Measurements from ENCODE around the gene TRDMT1.

The TRDMT1 gene

GRCh38 chr10:17209302-17209701, 7.8 kb upstream of the TRDMT1 start:
- no peak for DNase-seq

GRCh38 chr10:17208476-17208875, 7.0 kb upstream of the TRDMT1 start:
- no peak for DNase-seq

- no peak for DNase-seq
These were observed 4.8 kb upstream of the TRDMT1 start for GRCh38 chr10:17206210-17206709.

GRCh38 chr10:17203416-17203815, 1.9 kb upstream of the TRDMT1 start:
- DNase-seq: no peak

GRCh38 chr10:17202999-17203398, 1.5 kb upstream of the TRDMT1 start:
- DNase-seq: no peak

GRCh38 chr10:17202506-17202905, 1.0 kb upstream of the TRDMT1 start:
- no peak for DNase-seq

- no peak for DNase-seq
These were observed 283 bp upstream of the TRDMT1 start for GRCh38 chr10:17201794-17202116.

- no peak for DNase-seq
These were observed 1.2 kb downstream of the TRDMT1 start for GRCh38 chr10:17200001-17200911.

GRCh38 chr10:17199351-17199804, 2.1 kb downstream of the TRDMT1 start:
- DNase-seq: no peak

GRCh38 chr10:17196573-17196972, 4.9 kb downstream of the TRDMT1 start:
- no peak for DNase-seq

- DNase-seq: no peak
These were observed 5.4 kb downstream of the TRDMT1 start for GRCh38 chr10:17196045-17196444.

- no peak for DNase-seq
These were observed 6.4 kb downstream of the TRDMT1 start for GRCh38 chr10:17195083-17195482.

GRCh38 chr10:17190602-17191001, 10.9 kb downstream of the TRDMT1 start:
- DNase-seq: no peak

GRCh38 chr10:17188644-17189172, 12.8 kb downstream of the TRDMT1 start:
- no peak for DNase-seq

- DNase-seq: no peak
These were observed 15.6 kb downstream of the TRDMT1 start for GRCh38 chr10:17185873-17186272.

GRCh38 chr10:17183110-17183509, 18.4 kb downstream of the TRDMT1 start:
- DNase-seq: no peak

- DNase-seq: no peak
These were observed 19.7 kb downstream of the TRDMT1 start for GRCh38 chr10:17181751-17182150.

- DNase-seq: no peak
These were observed 20.4 kb downstream of the TRDMT1 start for GRCh38 chr10:17181110-17181509.

- DNase-seq: no peak
These were observed 22.5 kb downstream of the TRDMT1 start for GRCh38 chr10:17179002-17179401.

GRCh38 chr10:17178006-17178405, 23.5 kb downstream of the TRDMT1 start:
- no peak for DNase-seq

GRCh38 chr10:17177014-17177413, 24.5 kb downstream of the TRDMT1 start:
- DNase-seq: no peak

GRCh38 chr10:17176091-17176490, 25.4 kb downstream of the TRDMT1 start:
- no peak for DNase-seq

- DNase-seq: no peak
These were observed 25.9 kb downstream of the TRDMT1 start for GRCh38 chr10:17175551-17175950.

GRCh38 chr10:17174626-17175025, 26.8 kb downstream of the TRDMT1 start:
- DNase-seq: no peak

Measured in NCI-H1417 treated with DMSO at 0.1 percent for 48 hours (cell line).